ENCODE data around the gene PCDHGA6.
A peak's percentile ranks its signal among the peaks of the same experiment; 100 is the strongest.

DNA sequence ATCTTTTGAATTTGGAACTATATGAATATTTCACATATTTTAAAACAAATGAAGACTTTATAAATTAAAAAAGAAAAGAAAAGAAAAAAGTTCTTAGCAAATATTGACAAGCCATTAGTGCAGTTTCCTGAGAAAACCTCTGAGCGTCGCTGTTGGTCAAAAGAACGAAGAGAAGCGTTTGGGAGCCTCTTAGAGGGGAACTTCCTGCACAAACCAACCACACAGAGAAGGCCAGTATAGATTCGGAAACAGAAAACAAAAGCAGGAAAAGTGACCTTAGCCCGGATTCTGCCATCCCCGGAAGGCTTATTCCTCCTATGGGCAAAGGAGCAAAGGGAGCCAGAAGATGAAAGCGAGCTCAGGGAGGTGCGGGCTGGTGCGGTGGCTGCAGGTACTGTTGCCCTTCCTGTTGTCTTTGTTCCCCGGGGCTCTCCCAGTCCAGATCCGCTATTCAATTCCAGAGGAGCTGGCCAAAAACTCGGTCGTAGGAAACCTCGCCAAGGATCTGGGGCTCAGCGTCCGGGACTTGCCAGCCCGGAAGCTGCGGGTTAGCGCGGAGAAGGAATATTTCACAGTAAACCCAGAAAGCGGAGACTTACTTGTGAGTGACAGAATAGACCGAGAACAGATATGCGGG, 13.8 kb upstream of the PCDHGA6 start, which contains the start of gene PCDHGB2:
- no peak for TF ChIP-seq ZNF3 (CRISPR knock-in tag; IDR thresholded peaks at IDR 0.05)
- no peak for TF ChIP-seq PHB (CRISPR knock-in tag; IDR thresholded peaks at IDR 0.05)
- peak; percentile 58 to 70 (median 68) for TF ChIP-seq CTCF (IDR thresholded peaks at IDR 0.05 in 2 of 3, conservative IDR thresholded peaks at IDR 0.05 in 1 of 3; ENCODE audit: insufficient read depth in 2 of 3, low read depth in 1 of 3, low read length in 3 of 3)
- no peak for TF ChIP-seq BMI1 (IDR thresholded peaks at IDR 0.05; ENCODE audit: low read length)
- TF ChIP-seq POLR2AphosphoS5 (IDR thresholded peaks at IDR 0.05; ENCODE audit: control insufficient read depth, insufficient read depth, low read depth, low read length): no peak
- TF ChIP-seq EP300 (IDR thresholded peaks at IDR 0.05; ENCODE audit: low read length): no peak
- no peak for TF ChIP-seq SP1 (CRISPR knock-in tag; IDR thresholded peaks at IDR 0.05)
- no peak for TF ChIP-seq PCBP1 (IDR thresholded peaks at IDR 0.05; ENCODE audit: low read depth, low read length, poor library complexity, severe bottlenecking)
